ENCODE results near the gene ABCG1.
"Not testable (repeated sequence)": the region's sequence is repeated elsewhere in the genome, so short reads cannot be mapped to it uniquely, and the experiment has no call there.

Gene ABCG1

DNA sequence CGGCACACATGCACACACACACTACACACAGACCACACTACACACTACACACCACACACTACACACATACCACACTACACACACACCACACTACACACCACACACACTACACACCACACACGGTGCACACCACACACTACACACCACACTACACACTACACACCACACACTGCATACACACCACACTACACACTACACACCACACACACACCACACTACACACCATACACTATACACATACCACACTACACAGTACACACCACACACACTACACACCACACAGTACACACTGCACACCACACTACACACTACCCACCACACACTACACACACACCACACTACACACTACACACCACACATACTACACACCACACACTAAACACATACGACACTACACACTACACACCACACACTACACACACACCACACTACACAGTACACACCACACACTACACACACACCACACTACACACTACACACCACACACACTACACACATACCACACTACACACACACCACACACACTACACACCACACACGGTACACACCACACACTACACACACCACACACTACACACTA is 73.7 kb downstream of the ABCG1 start:
- not testable (repeated sequence) for DNase-seq

DNA sequence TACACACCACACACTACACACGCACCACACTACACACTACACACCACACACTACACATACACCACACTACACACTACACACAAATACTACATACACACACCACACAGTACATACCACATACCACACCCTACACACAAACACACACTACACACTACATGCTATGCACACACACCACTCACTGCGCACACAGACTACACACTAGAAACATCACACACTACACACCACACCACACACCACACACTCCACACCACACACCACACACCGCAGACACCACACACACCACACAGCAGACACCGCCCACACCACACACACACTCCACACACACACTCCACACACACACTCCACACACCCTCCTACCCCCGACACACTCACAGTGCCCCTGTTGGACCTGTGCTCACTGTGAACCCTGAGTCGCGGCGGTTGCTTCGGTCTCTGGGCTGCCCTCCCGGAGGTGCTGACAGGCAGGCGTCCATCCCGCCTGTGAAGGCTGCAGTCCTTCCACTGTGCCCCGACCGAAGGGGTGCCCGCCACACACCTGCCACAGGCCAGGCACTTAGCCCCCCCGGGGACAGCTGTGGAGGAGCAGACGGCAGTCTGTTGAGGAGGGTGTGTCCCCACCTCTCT is 74.8 kb downstream of the ABCG1 start:
- DNase-seq = no peak

DNA sequence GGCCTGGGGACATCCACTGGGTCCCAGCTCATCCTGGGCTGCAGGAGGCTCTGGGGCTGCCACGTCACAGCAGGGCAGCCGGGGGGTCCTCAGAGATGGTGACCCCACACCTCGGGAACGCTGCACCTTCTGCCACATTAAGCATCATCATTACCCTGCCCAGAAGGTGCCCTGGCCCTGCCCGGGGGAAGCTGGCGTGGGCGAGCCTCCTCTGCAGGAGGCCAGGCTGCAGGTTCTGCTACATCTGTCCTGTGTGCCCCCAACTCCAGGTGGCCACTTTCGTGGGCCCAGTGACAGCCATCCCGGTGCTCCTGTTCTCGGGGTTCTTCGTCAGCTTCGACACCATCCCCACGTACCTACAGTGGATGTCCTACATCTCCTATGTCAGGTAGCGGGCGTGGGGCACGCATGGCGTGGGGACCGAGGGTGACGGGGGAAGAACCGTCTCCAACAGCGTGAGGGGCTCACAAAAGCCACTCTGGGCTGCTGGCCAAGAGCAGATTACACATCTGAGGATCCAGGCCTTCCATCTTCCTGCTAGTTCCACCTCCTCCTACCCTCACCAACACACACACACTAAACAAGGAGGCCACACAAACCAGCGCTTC is 75.4 kb downstream of the ABCG1 start:
- DNase-seq = no peak

DNA sequence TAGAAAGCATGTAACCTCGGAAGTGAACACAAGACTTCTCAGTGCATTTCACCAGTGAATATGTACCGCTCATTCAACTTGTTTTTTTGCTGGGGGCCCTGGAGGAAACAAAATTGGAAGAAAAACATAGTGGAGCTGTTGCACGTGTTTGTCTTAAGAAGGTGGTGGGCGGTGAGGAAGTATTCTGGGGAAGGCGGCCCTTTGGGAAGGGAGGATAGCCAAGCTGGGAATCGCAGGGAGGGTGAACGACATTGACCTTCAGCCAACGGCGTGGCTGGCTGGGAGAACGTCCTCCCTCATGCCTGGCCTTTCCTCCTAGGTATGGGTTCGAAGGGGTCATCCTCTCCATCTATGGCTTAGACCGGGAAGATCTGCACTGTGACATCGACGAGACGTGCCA is 76.9 kb downstream of the ABCG1 start:
- DNase-seq = no peak

DNA sequence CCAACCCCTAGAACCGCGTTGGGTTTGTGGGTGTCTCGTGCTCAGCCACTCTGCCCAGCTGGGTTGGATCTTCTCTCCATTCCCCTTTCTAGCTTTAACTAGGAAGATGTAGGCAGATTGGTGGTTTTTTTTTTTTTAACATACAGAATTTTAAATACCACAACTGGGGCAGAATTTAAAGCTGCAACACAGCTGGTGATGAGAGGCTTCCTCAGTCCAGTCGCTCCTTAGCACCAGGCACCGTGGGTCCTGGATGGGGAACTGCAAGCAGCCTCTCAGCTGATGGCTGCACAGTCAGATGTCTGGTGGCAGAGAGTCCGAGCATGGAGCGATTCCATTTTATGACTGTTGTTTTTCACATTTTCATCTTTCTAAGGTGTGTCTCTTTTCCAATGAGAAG is 77.6 kb downstream of the ABCG1 start:
- DNase-seq = no peak

DNA sequence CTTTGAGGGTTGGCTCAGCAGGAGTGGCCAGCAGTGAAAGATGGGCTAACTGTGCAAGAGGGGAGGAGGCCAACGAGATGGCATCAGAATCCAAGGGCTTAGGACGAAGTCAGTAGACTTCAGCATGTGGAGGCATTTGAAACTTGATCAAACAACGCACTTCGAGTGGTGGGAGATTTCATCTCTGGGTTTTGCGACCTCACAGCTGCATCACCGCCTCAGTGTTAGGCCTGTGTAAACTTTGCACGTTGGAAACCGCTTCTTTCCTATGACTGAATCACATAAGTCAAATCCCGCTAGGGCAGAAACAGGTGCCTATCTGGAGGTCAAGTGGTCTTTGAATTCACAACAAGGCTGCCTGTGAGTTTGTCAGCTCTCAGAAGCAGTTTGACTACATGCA is 78.4 kb downstream of the ABCG1 start:
- DNase-seq = no peak

DNA sequence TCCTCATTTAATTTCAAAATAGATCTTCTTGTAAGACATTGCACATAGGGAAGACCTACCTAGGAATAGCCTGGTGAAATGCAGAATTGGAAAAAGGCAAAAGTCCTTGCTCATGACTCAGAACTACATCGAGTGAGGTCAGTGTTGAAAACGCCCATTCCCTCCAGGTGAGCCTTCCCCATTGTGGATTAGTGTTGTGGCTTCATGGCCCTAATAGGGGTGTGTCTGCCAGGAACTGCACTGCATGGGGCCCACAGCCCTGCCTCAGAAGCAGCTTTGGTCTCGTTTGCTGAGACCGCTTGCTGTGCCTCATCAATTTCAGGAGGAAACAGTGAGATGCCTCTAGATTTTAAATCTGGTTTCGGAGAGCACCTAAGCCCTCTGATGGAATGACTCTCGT is 79.3 kb downstream of the ABCG1 start:
- DNase-seq = no peak

DNA sequence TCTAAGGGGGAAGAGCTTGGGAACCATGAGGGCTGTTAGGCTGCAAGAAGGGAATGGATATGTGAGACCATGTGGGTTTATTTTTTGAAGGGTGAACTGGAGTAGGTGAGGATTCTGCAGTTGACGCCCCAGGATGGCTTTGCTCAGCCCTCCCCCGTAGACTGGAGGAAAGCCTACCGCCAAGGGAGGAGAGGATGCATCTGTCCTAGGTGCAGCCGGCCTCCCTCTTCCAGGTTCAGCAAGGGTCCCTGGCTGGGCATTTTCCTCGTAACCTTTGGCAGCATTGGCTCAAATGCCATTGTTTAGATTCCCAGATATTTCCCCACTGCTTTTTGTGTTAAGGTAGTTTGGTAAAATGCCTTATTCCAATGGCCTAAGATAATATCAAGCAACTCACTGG is 79.7 kb downstream of the ABCG1 start:
- DNase-seq = no peak

DNA sequence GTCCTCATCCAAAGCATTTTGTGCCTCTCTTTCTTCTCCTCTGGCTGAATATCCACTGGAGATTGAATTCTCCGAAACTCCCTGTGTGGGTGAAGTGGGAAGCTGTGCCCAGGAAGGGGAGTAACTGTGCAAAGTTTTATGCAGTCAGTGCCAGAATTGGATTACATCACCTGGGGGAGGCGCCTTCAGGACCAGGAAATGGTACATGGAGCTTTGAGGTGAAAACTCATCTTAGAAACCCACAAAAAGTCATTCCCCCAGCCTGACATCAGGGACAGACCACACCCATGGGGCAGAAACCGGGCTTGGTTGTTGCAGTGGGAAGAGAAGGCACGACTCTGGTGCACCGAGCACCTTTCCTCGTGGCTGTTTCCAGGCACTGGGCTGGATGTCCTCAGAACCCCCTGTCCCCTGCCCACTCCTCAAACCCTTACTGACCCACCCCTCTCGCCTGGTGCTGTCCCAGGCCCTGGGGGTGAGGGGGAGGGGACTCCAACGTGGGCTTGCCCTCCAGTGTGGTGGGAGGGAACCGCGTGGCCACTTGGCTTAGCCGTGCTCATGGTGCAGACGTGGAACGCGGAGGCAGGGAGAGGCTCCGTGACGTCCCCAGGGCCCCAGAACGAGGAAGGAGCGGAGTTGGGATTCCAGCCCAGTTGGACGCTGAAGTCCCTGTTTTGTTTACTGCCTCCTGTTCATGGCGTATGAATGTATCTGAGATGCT is 80.5 kb downstream of the ABCG1 start:
- DNase-seq = no peak

DNA sequence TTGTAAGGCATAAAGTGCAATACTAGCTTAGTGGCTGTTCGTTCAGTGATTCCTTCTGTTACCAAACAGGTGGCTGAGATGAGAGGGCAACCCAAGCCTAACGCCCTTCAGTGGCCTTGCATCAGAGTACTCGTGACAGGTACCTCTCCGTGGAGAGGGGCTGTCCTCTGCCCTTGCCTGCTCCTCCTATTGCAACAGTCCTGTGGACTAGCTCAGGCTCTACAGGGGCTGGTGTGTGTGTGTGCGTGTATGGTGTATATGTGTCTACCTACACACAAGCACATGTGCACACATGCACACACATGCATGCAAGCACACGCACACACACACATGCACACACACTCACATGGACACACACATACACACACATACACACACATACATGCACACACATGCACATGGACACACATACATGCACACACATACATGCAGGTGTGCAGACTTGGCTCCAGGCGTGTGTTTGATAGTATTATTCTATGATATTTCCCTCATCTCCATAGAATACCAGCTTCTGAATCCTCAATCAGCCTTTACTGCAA is 81.2 kb downstream of the ABCG1 start:
- DNase-seq = no peak

DNA sequence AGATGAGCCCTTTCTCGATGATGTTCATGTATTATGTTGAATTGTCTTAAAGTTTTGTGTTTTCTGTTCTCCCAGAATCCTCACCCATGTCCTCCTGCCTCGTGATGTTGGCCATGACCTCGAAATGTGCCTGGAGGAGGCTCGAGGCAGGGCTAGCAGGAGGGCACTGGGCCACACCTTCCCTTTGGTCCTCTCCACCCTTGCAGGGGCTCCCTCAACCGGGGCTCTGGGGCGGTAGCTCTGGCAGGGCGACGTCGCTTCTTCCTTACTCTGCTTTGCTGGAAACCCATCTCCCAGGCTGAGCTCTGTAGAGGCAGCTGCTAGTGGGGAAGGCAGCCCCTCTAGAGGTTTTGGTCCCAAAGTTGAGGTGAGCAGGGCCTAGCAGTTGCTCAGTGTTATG is 82.0 kb downstream of the ABCG1 start:
- DNase-seq = no peak

DNA sequence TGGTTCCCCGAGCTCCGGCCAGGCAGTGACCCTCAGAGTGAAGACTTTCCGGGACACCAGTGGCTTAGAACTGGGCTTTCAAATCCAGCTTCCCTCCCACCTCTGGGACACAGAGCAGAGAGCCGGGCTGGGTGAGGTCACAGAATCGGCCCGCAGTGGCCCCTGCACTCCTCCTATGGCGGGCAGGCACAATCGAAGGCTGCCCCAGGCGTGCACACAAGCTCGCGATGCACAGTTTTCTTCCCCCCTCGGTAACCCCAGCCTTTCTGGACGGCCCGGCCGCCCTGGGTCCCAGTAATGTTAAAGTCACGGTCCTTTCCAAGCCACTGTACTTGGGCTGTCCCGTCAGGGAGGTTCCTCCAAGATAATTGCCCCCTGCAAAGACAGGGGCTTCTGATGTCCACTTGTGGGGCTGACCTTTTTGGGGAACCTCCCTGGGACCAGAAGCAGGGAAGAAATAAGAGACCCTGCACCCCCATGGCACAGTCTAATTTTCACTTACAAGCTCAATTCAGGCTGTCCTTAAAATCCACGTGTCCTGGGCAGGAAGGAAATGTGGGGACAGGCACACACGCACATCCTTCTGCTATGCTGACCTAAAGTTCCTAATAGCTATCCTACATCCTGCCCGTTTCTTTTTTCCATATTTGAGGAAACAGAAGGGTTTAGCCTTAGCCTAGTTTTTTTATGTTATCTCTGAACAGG is 82.6 kb downstream of the ABCG1 start:
- DNase-seq = no peak

DNA sequence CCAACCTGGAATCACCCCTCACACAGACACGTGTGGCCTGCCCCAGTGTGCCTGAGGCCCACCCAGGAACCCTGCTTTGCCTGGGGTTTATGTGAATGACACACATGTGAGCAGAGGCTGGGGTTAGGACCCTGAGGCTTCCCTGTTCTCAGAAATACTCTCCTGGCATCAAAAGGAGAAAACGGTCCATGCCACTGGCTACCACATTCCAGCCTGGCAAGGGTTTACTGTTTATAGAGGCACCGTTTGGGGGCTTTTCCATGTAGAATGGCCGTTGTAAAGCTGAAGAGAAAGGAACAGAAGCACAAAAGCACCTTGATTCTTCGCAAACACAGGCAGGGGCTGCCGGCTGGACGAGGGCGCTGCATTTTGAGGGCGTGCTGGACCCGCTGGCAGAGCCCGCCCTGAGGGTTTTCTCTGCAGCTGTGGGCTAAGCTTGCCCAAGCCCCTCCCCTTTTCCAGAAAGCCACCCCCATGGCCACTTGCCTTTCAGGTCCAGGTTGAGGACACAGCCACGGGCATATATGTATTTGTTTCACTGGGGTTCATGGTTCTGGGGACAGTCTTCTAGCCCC is 83.2 kb downstream of the ABCG1 start:
- DNase-seq = no peak

DNA sequence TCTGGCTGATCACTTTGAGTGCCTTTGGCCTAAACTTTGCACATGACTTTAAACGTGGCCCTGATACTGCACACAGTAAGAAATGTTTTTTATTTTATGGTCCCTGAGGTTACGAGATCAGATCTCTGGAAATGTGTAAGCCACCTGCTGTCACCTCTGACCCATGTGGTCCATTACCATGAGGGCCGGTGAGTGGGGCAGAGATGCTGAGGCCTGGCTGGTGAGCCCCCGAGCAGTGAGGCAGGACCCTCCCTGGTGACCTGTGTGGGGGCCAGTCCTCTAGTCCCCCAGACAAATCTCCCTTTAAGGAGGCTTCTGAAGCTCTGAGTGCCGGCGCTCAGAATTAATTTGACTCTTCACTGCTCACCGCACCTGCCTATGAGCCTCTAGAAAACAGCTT is 83.9 kb downstream of the ABCG1 start:
- no peak for DNase-seq

DNA sequence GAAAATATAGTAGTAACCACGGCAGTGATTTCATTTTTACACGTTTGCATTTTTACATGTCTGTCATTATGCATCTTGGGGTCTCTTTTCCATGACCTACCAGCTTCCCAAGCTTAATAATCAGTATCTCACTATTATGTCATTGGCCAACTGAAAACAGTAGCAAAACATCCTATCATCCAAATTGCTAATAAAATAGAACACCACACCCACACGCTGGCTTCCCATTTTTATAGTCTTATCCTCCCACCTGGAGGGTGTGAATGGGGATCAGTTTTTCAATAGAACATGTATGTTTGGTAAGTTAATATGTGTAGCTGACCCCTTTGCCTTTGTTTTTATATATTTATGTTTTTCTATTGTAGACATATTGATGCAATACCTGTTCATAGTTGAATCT is 84.5 kb downstream of the ABCG1 start:
- DNase-seq = no peak

DNA sequence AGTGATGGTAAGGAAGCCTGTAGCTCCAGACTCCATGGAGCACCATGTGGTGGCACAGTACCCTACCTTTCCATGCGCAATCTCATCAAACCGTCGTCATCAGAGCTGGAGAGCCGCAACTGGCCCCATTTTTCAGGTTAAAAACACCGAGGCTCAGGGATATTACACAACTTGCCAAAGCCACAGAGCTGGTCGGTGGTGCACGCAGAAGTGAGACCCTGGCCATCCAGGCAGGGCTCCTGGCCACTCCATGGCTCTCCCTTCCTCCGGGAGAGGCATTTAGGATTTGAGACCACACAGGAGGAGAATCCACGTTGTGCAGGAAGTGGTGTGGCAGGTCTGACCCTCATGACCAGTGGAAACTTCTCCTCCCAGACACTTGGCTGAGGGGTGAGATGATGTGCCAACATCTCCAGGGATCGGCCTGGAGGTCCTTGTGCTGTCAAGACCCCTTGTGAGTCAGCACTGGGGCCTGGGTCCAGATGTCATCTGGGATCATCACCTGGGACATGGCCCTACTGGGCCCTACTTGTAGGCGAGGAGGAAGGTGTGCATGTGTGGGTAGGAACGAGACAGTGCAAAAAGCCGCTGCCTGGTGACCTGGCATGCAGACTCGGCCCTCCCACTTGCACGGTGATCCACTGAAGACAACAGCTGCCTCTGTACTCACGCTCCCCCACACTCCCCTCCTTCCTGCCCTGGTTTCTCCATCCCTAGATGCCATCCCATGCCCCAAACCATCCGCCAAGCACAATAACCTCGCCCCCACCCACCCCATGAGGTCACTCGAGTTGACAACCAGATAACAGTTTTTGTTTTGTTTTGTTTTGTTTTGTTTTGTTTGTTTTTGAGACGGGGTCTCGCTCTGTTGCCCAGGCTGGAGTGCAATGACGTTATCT is 85.9 kb downstream of the ABCG1 start:
- DNase-seq = peak; percentile 16

DNA sequence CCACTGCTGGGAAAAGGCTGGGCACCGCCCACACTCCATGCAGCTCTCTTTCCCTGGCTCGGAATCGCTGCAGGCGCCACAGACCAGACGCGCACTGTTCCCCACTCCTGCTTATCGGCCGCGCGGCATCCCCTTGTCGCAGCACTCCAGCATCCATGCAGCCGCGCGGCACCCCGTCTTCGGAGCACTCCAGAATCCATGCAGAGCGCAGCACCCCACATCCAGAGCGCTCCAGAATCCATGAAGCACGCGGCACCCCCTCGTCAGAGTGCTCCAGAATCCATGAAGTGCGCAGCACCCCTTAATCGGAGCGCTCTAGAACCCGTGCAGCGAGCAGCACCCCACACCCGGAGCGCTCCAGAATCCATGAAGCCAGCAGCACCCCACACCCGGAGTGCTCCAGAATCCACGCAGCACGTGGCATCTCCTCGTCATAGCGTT is 86.8 kb downstream of the ABCG1 start:
- no peak for DNase-seq

DNA sequence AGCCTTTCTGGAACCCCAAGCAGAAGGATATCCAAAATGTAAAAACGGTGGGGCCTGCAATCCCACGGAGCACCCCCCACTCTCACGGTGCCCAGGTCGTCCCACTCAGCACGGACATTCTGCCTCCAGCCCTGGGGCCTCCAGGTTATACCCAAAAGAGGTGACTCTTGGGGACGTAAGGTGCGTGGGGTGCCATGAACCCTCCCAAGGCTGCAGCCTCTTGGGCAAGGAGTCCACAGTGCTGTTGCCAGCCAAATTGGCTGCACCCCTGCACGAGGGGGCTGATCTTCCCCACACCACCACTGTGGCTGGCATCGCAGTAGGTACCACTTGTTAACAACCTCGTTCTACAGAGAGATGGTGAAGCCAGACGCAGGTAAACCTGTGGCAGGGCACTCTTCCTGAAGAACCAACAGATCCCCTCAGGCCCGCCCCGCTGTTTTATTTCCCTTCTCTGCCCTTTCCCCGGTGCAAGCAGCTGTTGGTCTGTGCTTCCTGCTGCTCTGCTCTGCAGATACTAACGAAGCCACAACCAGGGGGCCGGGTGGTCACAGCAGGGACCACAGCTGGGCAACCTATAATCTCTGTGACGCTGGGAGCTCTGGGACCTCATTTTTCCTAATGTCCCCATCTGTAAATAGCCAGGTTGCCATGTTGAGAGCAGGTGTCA is 87.6 kb downstream of the ABCG1 start:
- DNase-seq = no peak

DNA sequence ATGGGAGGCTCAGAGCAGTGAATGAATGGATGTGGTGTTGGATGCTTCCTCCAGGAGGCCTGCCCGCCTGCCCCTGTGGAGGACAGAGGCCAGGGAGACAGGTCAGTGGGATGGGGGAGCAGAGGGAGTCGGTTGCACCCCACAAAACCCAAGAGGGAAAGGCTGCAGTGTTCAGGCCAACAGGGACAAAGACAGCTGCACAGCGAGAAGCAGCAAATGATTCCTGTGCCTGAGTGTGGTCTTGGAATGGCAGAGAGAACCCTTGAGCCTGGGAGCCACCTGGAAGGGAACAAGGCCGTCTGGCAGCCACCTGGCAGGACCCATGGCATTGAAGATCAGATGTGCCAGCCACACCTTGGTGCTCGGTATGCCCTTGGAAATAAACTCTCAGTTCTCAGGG is 88.2 kb downstream of the ABCG1 start:
- DNase-seq = no peak

DNA sequence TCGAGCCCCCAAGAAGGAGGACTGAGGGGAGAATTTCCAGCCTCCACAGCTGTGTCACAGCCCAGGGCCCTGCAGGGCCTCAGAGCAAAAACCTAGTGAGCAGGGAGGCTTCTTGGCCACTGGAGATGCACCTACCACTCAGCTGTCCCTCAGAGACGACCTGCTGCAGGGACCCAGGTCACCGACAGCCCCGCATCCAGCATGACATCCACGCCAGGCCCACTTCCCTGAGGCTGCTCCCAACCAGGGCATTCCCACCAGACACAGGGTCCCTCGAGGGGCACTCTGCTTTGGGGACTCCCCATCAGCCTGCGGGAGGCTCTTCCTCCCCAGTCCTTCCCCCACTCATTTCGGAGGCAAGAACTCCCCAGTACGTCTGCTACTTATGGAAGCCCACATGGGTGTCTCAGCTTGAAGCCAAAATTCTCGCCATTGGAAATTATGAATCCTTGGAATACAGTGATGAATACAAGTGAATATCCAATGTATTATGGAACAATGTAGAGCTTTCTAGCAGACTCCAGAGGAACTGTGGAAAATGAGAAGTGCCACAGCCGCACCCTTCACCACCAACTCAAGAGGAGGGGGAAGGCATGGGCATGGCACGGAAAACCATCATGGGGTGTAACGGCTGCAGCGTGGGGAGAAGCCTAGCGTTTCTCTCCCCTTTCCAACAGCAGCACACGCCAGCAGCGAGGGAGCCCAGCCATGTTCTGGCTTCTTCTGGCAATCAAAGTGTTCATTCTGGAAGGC is 89.4 kb downstream of the ABCG1 start:
- DNase-seq = no peak
